NCI-H748 treated with DMSO at 0.1 percent for 48 hours (cell line): Measurements from ENCODE around the gene PHLPP1.

Experiments used
- DNase-seq: peaks from one replicate; lab custom pipeline; 2025; lab: John Stamatoyannopoulos, UW

Gene PHLPP1

DNA sequence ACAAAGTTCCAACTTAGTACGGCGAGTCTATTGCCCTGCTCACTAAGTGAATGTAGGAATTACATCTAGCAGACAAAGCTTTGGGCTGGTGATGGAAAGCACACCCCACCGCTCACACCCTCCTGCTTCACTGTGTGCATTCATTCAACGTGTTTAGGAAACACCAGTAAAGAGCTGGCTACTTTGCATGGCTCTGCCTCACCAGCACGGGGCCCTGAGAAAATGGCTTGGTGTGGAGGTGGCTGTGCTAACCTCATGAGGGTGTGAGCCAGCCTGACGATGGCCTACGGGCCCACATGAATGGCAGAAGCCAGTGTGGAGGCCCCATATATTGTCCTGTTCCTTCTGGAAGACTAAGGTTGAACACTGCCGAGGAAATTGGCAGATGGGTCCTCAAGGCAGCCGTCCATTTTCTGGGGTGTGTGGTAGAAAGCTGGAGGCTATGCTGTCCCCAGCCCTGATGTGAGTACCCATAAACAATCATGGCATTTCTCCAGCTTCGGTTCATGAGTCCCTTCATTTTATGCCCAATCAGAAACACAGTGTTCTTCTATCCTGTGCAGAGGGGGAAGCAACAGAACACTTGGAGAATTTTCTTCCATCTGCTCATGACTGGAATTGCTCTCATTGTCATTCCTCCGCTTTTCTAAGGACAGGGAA is 269.4 kb downstream of the PHLPP1 start:
- no peak for DNase-seq

DNA sequence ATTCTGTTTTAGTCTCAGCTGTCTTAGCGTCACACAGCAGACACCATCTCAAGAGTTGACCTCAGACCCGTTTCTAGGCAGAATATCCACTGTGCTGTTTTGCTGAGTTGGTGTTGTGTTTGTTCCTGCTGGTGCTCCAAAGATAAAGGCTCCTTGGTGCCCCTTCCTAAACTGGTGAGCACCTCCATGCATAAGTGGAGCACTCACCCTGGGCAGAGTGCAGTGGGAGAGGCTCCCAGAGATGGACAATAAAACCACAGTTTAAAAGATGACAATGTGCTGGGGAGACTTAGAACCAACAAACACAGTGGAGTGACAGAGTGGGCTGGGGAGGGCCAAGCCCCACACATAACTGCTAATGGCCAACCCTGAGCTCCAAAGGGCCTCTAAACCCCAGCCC is 271.1 kb downstream of the PHLPP1 start:
- DNase-seq, result no peak

DNA sequence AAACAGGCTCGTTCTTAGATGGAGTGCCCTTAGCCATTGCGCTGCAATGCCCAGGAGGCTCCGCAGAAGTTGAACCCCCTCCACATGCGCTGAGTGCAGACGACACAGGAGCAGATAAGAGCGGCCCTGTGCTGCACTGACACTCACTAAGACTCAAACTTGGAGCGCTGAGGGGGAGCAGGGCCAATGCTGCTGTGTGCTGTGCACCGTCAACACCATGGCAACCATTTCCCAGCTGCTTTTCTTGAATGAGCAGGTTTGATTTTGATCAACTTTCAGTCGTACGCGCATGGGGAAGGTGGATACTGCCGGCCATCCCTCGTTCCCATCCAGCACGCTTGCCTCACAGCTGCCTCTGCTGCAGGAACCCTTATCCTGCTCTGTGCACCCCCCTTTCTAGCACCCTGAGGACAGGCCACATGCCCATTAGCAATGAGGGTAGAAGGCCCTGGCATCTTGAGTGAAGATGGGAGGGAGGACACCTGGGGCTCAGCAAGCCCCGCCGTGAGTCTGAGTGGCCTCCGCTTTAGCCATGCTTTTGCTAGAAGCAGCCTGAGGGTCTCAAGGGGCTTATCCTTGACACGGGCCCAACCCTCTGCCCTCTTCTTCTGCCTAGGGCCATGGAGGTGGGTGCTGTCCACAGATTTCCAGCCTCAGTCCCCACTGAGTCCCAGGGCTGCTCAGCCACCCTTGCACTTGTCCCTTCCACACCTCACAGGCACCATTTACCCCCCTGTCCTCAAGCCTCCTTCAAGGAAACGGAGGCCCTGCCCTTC is 271.9 kb downstream of the PHLPP1 start:
- no peak for DNase-seq

DNA sequence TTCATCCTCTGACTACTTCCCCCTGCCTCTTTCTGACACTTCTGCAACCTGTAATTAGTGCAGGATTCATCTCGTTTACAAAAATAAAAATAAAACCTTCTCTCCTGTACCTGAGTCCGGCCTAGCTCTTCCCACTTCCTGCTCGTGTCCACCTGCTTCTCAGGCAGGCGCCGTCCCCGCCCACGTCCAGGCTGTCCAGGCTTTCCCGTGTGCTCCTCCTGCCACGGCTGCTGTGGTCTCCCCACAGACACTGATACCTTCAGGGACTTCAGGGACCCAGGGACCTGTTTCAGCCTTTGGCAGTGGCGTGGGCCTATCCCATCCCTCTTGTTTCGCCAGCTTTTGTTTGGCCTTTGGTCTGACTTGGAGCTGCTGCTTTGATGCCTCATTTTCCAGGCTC is 272.5 kb downstream of the PHLPP1 start:
- no peak for DNase-seq

DNA sequence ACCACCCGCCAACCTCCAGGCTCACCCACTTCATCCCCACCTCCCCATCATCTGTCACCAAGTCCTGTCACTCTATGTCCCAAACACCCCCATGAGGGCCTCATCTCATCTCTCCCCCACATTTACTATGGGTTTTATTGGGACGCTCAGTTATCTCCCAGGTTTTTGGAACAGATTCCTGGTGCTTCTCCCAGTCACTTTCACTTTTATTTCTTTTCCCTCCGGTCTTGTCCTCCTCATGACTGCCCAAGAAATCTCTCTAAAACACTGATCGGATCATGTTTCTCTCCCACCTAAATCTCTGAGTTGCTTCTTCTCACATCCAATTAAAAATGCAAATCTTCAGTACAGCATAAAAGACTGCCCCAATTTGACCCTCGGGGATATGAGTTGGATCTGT is 273.1 kb downstream of the PHLPP1 start:
- DNase-seq, result no peak

DNA sequence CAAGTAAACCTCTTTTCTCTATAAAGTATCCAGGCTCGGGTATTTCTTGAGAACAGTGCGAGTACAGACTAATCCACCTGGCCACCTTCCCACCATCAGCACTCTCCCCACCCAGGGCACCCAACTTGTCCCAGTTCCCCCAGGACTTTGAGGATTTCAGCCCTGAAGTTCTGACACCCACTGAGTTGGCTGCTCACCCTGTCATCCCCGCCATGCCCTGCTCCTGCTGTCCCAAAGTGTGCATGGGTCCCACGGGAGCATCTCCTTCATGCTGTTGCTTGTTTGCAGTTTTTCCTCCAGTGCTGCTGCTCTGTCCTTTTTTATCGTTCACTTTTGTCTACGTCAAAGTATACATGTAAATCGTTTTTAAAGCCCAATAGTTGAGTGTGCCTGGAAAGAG is 273.9 kb downstream of the PHLPP1 start:
- DNase-seq, result no peak

DNA sequence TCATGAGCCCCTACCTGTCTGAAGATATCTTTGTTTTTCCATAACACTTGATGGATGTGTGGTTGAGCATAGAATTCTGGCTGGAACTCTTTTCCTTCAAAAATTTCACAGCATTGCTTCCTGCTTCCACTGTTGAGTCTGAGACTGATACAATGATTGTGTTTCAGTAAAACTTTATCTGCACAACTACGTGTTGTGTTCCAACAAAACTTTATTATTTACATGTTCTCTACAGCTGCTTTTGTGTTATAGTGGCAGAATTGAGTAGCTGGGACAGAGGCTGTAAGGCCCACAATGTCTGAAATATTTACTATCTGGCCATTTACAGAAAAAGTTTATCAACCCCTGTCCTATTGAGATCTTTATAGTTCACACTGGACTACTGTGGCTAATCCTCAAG is 275.3 kb downstream of the PHLPP1 start:
- DNase-seq, result no peak

DNA sequence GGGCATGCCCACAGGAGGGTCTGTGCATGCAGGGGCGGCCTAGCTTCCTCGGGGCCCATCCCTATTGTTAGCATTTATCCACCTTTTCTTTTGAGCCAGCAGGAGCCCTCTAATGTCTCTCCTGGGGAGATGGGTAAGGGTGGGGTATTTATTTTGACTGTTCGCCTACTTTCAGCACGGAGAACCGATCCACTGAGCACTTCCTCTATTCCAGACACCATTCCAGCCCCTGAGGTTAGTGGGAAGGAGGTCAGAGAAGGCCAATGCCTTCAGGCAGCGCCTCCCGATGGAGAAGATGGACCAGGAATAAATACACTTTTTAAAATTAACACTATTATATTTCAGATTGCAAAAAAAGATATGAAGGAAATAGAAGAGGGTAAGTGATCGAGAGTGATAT is 276.0 kb downstream of the PHLPP1 start:
- no peak for DNase-seq

DNA sequence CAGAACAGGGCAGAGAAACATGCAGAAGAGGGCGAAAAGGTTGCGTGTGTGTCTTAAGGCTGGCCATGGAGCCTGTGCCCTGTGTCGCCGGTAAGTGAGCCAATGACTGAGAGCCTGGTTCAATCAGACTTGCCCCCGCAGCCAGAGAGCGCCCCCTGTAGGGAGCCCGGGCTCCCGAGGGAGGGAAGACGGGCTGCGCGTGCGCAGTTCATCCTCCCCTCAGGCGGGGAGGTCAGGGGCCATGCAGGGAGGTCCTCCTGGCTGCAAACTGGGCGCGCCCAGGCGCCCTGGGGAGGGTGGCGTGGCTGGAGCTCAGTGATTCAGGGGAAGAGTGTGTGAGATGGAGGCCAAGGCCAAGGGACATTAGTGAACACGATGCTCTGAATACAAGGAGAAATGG is 276.6 kb downstream of the PHLPP1 start:
- DNase-seq, result no peak

DNA sequence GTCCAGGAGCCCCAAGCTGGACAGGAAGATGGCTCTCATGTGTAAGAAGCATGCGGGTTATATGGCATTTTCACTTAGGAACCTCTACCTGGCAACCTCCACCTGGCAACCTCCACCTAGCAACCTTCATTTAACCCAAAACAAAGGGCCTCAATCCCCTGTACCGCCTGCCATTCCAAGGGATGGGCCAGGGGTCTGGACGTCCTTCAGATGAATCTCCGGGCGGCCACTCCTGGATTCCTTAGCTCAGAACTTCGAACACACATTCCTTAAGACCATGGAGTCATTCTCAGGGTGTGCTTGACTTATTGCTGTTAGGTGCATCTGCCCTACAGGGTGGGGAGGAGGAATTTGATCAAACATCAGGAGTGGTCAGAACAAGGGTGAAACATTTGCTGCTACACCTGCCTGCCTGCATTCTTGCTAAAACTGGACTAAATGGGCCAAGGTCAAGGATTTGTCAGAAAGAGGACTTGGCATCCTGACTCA is 277.6 kb downstream of the PHLPP1 start:
- DNase-seq, result no peak

DNA sequence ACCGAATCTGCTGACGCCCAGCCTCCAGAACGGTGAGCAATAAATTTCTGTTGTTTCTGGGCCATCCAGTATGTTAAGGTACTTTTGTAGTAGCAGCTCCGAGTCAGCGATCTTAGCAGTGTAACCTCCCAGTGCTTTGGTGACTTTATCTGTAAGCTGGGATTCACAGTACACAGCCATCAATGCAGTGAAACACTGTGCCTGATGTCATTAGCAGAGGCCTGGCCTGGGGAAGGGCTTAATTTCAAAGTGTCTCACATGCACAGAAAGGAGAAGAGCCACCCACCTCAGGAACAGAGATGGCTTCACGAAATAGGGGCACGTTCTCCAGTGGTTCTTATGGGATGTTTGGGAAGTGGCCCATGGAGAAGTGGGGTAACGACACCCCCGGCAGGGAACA is 281.2 kb downstream of the PHLPP1 start:
- DNase-seq, result no peak

DNA sequence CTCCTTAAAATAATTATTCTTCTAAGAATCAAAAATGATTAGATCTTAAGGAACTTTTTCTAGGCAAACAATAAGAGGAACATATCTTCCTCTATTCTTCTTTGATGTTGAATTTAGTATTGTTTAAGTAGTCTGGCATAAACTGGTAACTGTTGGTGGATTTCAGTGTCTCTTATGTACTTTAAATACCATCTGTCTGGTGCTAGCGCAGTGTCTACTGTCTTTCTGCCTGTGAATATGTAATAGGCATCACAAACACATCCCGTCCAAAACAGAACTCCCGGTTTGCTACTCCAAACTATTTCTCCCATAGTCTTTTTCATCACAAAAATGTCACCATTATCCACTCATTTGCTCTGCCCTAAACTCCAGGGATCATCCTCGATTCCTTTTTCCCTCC is 281.7 kb downstream of the PHLPP1 start:
- no peak for DNase-seq

DNA sequence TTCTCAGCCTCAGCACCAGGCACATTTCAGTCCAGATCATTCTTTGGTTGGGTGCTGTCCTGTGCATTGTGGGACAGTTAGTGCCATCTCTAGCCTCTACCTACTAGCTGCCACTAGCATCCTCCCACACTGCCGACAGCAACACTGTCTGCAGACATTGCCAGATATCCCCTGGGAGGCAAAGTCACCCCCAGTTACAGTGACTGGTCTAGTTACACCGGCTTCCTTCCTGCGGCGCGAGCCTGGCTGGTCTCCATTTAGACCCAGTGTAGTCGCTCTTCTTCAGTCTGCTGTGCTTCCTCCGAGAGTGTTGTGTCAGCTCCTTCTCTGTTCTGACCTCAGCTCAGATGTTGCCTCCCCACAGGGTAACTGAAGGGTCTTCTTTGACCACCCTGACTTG is 283.1 kb downstream of the PHLPP1 start:
- DNase-seq, result no peak

DNA sequence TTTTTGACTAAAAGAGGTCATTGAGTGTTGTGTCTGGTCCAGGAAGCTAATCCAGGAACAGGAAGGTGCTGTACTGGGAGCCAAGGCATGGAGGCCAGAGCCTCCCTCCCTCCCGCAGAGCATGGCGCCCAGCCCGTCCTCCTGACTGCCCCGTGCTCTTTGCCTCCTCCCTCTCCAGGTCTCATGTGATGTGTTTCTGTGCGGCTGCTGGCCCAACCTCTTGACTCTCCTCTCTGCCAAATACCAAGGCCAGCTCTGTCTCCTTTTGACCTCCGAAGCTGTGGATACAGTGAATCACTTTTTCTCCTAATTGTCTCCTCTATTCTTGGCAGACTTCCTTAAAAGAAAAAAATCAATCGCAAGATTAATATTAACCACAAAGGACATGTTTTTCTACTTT is 284.1 kb downstream of the PHLPP1 start:
- DNase-seq, result no peak

DNA sequence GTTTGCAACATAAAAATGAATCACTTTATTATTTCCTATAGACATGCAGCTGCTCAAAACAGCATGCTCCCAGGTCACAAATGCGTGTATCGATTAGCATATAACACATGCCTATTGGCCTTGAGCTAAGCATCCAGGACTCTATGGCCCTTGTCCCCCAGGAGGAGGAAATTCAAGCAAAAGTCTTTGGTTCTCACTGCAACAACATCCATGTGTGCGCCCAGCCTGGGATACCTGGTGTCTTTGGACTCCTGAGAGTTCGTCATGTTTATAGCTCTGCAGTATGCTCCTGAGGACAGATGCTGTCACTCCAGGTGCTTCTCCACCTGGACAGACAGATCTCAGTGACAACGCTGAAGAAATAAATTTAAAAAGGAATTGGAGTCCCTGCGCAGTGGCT is 284.6 kb downstream of the PHLPP1 start:
- DNase-seq, result no peak

DNA sequence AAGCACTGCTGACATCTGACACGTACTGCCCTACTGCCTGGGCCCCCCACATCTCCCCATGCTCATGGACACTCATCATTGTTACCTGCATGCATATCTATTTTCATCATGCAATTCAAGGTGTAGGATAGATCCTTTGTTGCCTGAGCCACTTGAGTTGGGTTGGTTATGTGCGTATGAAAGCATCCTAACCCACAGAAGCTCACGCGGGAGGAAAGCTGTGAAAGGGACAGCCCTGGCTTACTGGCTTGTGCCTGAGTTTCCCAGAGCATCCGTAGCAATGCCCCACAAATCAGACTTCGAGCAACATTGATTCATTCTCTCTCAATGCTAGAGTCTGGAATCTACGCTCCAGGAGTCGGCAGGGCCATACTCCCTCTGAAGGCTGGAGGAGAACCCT is 285.5 kb downstream of the PHLPP1 start:
- DNase-seq, result no peak

DNA sequence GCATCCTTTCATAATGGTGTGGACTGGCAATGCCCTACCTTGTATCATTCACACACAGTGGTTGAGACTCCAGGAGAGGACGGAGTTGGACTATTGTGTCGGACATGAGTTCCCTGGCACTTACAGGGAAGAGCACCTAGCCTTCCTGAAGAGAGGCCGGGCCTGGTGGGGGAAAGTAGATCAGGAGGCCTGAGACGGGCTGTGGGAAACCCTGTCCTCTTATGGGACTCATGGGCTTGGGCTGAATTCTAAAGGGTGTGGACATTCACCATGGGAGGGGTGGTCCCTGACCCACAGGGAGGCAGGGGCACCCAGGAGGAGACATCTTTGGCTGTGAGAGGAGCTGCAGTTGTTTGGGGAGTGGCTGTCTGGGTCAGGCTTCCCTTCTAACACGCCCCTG is 286.5 kb downstream of the PHLPP1 start:
- no peak for DNase-seq

DNA sequence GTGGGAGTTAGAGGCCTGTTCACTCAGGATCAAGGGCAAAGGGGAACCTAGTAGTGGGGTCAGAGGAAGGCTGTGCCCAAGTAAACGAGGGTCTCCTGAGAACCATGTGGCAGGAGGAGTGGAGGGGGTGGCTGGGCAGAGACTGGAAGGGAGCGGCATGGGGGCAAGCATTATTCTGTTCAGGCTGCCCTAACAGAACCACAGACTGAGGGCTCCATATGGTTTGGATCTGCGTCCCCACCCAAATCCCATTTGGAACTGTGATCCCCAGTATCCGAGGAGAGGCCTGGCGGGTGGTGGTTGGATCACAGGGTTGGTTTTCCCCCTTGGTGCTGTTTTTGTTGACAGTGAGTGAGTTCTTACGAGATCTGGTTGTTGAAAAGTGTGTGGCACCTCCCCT is 287.0 kb downstream of the PHLPP1 start:
- no peak for DNase-seq

DNA sequence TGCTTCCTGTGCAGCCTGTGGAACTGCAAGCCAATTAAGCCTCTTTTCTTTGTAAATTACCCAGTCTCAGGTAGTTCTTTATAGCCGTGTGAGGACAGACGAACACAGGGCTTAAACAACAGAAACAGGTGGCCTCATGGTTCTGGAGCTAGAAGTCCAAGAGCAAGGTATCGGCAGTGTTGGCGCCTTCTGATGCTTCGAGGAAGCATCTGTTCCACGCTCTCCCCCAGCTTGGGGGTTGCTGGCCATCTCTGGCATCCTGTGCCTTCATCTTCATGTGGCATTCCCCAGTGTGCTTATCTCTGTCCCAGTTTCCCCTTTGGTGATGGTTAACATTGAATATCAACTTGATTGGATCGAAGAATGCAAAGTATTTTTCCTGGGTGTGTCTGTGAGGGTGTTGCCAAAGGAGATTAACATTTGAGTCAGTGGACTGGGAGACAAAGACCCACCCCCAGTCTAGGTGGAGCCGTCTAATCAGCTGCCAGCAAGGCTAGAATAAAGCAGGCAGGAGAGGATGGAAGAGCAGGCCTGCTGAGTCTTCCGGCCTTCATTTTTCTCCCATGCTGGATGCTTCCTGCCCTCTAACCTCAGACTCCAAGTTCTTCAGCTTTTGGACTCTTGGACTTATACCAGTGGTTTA is 287.6 kb downstream of the PHLPP1 start:
- no peak for DNase-seq

DNA sequence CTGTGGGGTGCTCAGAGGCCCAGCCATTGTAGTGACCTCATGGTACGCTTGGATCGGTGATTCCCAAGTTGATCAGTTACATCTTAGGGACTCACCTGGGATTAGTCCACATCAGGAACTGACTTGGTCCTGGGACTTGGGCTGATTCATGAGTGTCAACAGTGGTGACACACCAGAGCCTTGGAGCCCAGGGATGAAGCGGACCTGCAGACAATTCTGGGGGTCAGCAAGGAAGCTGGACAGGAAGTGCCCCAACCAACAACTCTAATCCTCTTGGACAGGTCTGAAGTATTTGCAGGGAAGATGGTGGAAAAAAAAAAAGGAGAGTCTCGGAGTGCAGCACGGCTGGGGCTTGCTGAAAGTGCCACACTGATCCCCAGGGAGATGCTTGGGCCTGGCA is 288.6 kb downstream of the PHLPP1 start:
- DNase-seq, result no peak

DNA sequence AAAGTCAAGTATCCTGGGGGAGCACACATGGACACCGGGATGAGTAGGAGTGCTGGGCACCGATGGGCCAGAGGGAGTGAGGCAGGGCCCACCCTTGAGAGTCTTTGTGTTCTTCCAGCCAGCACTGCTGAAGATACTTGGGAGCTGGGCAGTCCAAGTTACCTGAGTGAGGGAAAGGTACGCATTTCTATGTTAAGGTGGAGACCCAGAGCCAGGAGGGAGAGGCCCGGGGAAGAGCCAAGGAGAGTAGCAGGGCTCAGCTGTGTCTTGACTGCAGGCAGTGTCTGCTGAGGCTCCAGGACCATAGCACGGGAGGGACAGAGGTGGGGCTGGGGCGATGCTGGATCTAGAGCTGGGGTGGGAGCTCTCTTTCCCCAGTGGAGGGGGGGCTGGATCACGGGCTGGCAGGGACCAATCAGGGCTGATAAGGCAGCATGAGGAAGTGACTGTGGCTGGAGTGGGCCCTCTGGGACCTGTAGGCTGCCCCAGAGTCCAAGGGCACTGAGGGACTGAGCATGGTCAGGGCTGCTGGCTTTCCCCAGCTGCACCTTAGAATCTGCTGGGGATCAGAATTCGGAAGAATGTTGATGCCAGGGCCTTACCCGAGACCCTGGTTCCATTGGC is 289.2 kb downstream of the PHLPP1 start:
- no peak for DNase-seq

DNA sequence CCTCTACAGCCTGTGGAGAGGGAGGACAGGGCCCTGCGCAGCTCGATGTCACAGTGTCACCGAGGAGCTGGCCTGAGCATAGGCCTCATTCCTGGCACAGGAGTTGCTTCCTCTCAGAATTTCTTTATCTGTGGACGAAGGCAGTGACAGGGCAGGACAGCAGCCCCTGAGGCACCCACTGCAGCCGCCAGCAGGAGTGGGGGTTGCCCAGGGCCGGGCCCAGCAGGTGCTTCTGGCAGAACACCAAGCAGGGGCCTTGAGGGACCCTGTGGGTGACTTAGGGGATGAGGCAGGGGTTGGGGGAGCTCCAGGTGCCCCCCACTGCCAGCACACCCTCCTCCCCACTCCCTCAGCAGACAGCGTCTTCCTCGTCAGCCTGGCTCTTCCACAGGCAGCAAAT is 290.0 kb downstream of the PHLPP1 start:
- no peak for DNase-seq

DNA sequence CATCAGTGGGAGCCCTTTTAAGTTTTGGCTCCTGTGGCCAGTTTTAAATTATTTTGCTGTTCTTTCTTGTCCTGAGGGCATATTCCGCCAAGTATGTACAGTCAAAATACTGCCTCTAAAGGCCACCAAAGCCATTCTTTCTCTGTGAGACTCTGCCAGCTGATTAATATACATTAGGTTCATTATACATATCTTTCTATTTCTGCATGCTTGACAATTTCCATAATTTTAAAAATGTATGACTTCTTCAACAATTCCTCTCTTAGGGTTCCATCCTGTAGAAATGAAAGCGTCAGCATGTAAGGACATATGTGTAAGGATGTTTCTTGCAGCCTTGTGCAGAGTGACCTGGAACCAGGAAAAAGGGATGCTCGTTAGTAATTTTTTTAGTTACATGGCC is 291.9 kb downstream of the PHLPP1 start:
- no peak for DNase-seq
